GM10847 (cell line): Measurements from ENCODE around the gene GLDN.

Experiments used
- POLR2A ChIP-seq: IDR thresholded peaks from 2 replicates; pipeline ENCODE4 v1.6.1; 2011; ENCODE audit not compliant: insufficient read length; ENCODE audit errors: extremely low read depth

The GLDN gene

DNA sequence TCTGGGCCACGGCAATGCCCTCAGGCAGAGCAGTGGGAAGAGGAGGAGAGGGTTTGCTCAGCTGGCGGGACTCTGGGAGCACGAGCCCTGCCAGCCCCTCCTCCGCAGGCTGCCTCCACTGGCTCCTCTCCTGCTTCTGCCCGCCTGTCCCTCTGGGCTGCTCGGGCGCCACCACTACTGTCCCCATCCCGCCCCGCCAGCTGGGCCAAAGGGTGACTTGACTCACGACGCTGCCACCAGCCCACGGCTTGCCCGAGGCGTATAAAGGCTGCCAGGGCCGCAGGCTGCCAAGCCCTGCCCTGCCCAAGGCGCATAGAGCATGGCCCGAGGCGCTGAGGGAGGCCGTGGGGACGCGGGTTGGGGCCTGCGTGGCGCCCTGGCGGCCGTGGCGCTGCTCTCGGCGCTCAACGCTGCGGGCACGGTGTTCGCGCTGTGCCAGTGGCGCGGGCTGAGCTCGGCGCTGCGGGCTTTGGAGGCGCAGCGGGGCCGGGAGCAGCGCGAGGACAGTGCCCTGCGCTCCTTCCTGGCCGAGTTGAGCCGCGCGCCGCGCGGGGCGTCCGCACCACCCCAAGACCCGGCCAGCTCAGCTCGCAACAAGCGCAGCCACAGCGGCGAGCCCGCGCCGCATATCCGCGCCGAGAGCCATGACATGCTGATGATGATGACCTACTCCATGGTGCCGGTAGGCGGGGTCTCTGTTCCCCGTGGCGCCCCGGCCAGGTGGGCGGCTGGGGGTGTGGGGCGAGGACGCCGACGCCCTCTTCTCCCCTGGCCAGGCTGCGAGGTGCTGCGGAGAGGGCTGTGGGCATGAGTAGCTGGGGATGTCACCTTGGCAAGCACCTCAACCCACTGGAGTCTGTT lies at the start of gene GLDN:
TSS of gene GLDN (plus strand) at position 290 of the 861 bp plus-strand sequence. CDS start at position 320, 30 bp downstream.
- no peak for TF ChIP-seq POLR2A

DNA sequence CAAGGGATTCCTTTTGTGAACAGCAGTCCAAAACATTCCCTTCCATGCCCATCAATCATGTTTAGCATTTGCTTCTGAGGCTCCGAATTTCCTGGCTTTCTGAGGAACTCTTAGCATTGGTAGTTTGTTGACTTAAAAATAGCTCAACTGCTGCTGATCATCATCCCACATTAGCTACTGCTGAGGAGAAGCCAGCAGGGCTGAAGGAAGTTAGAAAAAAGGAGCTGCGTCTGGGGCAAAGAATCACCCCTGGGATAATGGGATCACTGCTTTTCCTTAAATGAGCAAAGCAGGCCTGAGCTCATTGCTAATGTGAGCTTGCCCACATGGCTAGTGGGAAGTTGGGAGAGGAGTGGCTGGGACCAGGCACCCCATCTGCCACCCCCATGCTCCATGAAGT lies 42.8 kb upstream of the GLDN start:
- TF ChIP-seq POLR2A, result no peak

DNA sequence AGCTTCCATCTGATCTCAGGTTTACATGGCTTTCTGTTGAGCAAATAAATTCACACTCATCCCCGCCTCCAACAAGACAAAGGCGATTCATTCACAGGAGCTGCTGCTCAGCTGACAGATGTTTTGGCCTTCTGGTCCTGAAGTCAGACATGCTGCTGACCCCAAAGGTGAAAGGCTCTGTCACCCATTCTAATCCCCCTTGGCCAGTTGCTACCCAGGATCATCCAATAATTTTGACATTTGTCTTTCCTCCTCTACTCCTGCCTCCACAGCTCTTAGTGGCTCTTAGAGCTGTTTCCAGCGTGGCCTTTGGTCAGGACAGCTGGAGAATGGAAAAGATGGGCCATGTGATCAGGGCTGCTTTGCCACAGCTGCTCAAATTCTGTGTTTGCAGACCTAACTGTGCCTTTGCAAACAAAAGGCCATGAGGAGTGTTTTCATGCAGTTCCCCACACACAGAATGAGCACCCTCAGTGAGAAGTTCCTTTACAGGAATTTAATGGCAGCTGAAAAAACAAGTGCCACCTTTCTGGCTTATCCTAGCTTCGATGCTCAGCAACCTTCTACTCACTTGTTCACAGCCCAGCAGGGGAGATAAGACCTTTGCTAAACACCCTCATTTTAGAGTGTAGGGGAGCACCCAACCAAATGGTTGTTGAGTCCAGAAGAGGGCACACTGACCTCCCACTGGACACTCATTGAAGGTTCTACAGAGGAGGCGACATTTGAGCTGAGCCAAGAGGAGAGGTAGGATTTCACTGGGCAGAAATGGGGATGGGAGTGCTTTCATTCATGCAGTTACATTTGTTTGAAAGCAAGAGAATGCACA lies 42.1 kb upstream of the GLDN start:
- no peak for TF ChIP-seq POLR2A

DNA sequence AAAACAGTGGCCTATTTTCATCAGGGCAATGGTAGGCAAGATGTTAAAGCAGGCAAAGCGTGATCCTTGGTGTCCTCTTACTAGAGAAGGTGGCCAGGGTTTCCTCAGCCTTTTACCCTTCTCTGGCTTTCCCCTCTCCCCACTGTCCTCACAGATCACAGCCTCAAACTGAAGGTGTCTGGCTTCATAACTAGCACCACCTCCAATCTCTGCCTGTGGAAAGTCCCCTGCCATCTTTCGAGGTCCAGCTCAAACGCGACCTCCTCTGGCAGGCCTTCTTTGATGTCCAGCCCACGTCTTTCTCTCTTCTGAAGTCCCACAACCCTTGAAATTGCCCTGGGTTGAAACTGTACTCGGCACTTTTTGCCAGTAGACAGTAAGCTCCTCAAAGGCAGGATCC lies 39.0 kb upstream of the GLDN start:
- no peak for TF ChIP-seq POLR2A

DNA sequence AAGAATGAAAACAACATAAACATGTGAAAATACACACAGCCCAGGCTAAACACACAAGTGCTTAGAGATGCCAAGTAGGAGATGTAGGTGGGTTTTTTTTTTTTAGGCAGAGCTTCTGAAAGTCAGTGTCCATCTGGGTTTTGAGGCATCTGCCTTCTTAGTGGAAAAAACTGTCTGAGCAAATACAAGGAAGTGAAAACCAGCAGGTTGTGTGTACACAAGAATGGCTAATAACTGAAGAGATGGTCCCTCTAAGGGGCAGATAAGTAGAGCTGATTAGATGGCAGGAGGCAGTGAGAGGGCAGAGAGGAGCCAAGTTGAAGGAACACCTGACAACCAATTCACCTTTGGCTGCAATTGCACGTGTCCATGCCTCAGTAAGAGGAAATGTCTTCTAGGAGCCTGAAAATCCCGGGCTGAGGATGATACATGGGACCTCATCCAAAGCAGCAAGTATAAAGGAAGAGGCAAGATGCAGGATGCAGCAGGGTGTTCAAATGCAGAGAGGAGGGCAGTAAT lies 37.9 kb upstream of the GLDN start:
- TF ChIP-seq POLR2A, result no peak

DNA sequence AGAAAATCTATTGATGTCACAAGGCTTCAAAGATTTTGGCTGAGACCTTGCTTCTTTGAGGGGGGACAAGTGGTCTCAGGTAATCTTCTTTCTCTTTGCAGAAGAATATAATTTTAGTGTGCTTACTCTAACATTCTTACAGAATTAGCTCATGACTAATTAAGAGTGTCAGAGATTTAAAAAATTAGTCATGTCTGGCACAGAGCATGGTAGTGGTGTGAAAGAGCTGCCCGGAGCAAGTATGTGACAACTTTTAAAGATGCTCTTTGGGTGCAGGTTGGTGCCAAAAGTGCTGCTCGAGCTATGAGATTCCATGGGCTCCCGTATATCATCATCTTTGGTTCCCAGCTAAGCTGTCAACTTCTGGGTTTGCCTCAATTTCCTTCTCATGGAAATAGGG lies 34.1 kb upstream of the GLDN start:
- TF ChIP-seq POLR2A, result no peak

DNA sequence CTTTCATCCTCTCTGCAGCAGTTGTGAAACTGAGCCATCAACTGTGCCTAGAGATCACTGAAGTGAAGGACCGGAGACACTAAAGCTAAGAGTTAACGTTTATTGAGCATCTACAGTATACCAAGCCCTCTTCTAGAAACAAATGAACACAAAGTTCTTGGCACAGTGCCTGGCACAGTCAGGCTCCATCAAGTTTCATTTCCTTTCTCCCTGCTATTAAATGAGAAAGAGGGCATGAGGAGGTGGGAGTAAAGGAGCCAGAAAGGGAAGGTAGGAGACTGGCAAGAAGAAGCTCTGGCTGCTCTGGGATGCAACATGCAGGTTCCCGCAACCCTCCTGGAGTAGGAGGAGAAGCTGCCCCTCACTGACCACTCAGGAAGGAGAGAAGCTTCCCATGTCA lies 33.6 kb upstream of the GLDN start:
- TF ChIP-seq POLR2A, result no peak

DNA sequence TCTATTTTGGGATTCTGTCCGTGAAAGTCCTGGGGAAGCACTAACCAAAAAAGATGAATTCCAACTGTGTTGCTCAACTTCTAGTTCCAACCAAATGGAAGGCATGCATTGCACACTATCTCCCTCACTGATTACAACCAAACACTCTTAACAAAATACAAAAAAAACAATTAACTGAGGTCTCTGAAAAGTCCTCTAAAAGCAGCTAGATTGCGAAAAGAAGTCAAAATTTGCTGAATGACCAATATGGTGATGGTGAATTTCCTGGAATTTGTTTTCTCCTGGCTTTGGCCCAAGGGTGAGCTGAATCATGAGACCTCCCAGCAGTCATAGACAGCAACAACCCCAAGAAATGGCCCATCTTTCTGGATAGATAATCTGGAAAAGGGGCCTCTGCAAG lies 31.4 kb upstream of the GLDN start:
- TF ChIP-seq POLR2A, result no peak

DNA sequence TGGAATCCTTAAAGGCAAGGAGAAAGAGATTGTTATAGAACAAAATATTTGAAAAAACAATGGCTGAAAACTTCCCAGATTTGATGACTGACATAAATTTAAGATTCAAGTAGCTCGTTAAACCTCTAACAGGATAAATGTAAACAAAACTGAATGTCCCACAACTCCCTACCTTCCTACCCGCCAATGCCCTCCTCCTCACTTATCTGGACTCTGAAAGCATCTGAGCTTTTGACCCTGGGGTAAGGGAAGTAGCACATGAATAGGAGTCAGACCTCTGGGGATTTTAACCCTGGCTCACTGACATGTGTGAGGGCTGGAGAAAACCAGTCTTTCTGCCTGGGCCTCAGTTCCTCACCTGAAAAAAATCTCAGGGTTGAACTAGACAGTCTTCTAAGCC lies 29.9 kb upstream of the GLDN start:
- TF ChIP-seq POLR2A, result no peak

DNA sequence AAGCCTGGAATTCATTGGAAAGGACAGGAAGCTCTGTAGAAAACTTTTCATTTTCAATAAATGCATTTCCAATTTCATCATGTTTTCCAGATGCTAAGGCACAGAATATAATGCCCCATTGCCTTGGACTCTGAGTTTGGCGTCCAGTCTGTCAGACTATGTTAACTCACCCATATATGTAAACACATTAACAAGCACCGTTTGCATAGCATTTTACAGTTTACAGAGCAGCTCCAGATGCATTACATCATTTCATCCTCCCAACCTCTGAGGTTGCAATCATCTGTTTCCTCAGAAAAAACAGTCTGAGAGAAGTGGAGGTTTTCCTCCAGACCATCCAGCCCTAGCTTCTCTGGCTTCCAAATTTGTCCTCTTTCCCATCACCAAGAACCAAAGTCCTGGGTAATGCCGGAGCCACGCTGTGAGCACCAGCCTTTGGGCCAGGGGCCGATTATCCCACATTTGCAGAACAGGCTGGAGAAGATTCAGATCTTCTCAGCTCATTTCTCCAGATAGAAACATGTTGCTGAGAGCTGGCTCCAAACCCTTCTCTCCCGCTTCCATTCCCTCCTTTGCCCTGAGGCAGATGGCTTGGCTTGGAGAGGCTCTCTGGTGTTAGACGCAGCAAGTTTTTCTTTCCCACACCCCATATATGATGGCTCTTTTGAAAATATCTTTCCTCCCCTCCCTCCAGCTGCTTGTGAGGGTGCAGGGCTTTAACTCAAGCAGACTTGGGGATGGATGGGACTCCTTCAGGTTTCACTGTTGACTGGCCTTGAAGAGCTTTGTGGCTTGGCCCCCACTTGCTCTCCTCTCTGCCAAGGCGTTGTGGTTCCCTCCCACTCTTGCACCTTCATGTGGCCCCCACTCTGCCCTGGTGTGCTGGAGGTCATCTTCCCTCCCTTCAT lies 29.0 kb upstream of the GLDN start:
- TF ChIP-seq POLR2A, result no peak

DNA sequence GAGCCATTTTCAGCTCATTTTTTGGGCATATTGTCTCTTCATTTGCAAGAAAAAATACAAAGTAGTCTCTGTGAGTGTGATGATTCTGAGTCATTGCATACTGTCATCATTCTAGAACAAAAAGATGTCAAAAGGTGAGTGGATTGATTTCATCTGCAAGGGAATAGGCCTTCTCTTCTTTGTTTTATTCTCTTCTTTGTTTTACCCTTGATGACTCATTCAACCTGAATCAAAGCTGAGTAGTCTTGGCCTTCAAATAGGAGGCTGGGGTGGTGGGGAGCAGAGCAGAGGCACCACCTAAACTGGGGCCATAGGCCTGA lies 28.4 kb upstream of the GLDN start:
- TF ChIP-seq POLR2A, result no peak

DNA sequence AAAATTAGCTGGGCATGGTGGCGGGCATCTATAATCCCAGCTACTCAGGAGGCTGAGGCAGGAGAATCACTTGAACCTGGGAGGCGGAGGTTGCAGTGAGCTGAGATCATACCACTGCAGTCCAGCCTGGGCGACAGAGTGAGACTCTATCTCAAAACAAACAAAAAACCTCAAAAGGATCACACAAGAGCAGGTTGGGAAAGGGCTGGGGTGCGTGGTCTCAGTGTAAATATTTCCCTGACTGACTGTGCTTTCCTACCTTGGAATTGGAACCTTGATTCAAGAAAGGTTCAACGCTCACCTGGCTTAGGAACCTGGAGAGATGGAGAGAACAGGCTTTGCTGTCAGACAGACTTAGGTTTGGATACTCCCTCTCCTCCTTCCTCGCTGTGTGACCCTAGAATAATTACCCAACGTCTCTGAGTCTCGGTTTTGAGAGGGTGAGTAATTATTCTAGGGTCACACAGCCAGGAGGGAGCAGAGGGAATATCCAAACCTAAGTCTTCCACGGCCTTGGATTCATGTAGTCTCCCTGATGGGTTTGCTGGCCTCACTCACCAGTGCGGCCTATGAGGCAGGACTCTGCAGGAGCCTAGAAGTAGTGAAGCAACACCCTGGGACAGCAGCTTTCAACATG lies 27.7 kb upstream of the GLDN start:
- TF ChIP-seq POLR2A, result no peak

DNA sequence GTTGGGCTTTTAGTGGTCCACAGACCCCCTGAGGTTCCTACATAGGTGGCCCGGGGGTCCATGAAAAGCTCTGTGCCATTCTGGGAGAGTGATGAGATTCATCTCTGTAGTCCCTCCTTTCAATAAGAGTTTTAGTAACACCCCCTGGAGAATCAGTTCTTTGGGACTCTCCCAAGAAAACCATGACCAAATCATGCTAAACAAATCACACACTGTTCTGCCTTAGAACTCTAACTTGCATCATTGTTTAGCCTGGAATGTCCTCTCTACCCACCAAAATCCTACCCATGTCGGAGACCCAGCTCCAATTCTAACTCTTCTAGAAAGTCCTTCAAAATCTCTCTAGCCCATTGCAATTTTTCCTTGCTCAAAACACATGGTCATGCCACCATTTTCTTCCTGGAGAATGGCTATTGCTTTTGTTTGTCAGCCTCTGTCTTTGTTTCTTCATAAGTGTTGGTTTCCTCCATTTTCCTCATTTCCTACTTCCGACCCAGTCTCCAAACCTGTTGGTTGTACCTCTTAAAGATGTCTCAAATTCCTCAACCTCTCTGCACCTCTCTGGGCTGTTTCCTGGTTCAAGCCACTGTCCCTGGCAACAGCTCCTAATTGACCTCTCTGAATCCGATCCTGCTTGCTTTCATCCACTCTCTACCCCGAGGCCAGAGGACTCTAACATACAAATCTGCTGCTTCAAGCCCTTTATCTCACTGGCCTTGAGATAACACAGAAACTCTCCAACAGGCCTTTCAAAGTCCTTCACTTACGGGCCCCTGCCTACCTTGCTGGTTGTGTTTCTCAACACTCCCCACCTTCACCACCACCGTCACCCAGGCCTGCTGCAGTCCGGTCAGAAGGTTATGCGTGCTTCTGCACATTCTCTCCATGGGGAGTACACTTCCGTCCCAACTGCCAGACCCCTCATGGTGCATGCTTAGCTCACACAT lies 26.8 kb upstream of the GLDN start:
- no peak for TF ChIP-seq POLR2A

DNA sequence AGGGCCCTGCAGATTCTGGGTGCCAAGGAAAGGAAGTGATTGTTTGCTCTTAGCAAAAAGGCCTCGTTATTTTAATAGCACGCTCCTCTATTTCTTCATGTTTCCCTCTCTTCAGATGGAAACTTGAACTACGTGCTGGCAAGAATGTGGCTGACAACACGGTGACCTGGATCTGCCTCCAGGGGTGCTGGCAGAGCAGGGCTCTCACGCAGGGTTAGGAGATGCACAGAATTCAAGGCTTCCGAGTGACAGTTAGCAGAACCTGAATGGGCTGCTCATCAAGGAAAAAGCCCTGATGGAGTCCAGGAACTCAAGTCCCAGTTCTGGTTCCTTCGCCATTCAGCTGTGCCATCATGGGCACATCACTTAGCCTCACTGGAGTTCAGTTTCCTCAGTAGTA lies 25.7 kb upstream of the GLDN start:
- TF ChIP-seq POLR2A, result no peak
